ENCODE measurements around the gene TIPARP.
"Not testable (repeated sequence)": the region's sequence is repeated elsewhere in the genome, so short reads cannot be mapped to it uniquely, and the experiment has no call there.

The TIPARP gene

DNA sequence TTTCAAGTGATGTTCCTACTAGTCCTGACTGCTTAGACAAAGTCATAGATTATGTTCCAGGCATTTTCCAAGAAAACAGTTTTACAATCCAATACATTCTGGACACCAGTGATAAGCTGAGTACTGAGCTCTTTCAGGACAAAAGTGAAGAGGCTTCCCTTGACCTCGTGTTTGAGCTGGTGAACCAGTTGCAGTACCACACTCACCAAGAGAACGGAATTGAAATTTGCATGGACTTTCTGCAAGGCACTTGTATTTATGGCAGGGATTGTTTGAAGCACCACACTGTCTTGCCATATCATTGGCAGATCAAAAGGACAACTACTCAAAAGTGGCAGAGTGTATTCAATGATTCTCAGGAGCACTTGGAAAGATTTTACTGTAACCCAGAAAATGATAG, 3.8 kb downstream of the TIPARP start:
- DNase-seq: no peak

- DNase-seq: no peak
Measured at GRCh38 chr3:156680243-156680914, 6.0 kb downstream of the TIPARP start.

DNA sequence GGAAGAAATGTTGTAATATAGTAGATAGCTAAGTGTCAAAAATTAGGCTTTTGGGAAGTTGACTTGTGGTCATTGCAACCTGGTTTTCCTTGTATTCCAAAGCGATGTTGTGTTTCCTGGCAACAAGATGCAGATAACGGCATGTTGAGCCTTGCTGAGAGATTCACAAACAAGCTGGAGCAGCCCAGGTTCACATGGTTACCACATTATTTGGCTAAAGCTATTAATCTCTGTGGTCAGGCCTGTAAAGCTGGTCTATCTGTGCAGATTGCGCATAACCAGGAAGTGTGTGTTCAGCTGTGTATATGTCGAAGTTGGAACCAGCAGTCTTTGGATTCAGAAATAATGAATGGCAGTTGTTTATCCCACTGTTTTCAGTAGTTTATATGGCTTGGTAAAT, 6.6 kb downstream of the TIPARP start:
- peak; percentile 98 for DNase-seq

GRCh38 chr3:156682501-156682900, 8.1 kb downstream of the TIPARP start:
- DNase-seq: no peak

- DNase-seq: no peak
Measured at GRCh38 chr3:156682963-156683362, 8.6 kb downstream of the TIPARP start.

GRCh38 chr3:156685198-156685597, 10.8 kb downstream of the TIPARP start:
- peak; percentile 7 for DNase-seq

GRCh38 chr3:156685752-156686151, 11.4 kb downstream of the TIPARP start:
- DNase-seq: no peak

DNA sequence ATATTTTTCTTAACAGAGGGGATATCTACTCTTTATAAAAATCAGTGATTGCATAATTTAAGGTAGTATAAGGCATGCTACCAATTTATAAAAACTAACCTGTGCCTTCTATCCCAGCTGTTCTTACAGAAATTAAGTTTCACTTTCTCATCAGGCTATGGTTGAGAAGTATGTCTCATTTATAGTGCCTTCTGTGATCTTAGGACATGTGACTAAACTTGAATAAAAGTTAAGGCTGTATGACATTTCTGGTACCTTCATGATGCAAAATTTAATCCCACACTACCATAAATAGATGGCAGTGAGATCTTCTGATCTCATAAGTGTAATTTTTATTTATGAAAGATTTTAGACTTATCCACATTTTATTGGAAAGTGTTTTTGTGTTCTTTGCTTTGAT, 12.6 kb downstream of the TIPARP start:
- no peak for DNase-seq

DNA sequence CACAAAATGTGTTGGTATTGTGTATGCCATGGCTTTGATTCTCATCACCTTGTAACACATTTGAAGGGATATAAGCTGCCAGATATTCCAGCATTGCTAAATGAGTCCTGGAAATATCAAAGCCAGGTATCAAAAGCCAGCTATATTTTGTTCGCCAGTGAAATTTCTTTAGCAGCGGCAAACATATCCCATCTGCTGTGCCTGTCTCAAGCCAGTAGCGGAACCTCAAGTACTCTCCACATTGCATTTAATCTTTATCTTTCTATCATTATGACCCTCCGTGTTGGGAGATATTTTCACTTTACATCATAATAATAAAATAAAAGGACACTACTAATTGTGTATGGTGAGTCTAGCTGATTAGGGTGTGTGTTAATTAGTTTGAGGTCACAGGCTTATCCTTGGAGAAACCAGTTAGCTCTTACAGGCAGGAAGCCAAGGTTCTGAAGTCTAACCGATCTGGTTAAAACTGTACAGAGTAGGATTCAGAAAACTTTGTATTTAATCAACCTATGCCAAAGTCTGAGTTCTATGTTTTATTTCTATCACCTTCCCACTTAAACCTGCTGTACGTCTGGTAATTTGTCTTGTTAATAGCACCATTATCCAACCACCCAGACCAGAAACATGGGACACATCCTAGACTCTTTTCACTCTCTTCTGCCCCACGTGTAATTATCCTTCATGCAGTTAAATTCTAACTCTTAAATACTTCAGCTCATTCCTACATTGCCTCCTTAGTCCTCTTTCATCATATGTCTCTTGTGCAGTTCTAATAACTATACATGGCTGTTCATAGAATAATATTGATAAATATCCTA, 14.5 kb downstream of the TIPARP start:
- peak; percentile 27 for DNase-seq

DNA sequence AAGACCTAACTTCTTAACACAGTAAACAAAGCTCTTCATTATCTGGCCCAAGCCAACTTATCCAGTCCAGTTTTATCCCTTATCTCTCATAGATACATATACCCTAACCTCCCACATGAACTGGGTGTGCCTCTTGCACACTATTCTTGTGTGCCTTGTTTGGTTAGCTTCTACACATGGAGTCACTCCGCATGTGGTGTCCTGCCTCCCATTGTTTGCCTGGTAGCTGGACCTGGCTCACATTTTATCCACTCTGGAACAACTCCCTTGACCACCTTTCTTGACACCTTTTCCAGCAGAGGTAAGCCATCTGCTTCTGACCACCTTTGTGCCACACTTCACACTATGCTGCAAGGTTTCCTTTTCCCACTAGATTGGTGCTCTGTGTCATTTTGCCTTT, 15.2 kb downstream of the TIPARP start:
- DNase-seq: no peak

DNA sequence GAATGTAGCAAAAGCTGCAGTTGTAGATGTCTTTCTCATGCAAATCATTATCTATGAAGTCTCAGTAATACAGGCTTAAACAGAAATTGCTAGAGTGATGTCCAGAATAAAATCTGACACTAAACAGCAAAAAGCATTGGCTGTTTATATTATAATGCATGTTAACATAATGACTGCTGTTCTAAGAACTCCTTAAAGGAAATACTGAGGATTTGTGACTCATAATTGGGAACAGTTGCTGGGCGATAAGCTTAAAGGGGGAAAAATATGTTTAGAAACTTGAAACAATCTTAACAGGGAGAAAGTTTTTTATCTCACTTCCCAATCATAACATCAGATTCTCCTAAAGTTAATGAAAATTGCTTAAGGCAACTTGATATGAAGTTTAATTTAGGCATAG, 17.5 kb downstream of the TIPARP start:
- no peak for DNase-seq

- no peak for DNase-seq
Measured at GRCh38 chr3:156693166-156693565, 18.8 kb downstream of the TIPARP start.

DNA sequence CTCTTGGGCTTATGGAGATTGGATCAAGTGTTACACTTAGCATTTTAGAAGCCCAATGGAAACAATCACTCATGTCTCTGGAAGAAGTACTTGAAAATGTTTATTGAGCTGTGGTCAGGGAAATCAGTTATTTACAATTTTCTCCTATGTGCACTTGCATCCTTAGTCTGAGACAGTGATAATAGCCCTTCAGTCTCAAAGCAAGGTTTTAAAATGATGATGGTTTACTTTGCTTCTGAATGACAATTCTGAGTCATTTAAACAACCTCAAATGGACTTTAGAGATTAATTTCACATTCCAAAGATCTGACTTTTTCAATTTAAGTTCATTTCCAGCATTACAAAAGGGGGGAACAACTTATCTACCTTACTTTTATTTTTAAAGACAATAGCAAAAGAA, 20.1 kb downstream of the TIPARP start:
- no peak for DNase-seq

GRCh38 chr3:156702367-156702766, 28.0 kb downstream of the TIPARP start:
- DNase-seq: no peak

GRCh38 chr3:156704370-156705036, 30.1 kb downstream of the TIPARP start:
- no peak for DNase-seq

GRCh38 chr3:156705761-156706616, 31.6 kb downstream of the TIPARP start:
- no peak for DNase-seq

DNA sequence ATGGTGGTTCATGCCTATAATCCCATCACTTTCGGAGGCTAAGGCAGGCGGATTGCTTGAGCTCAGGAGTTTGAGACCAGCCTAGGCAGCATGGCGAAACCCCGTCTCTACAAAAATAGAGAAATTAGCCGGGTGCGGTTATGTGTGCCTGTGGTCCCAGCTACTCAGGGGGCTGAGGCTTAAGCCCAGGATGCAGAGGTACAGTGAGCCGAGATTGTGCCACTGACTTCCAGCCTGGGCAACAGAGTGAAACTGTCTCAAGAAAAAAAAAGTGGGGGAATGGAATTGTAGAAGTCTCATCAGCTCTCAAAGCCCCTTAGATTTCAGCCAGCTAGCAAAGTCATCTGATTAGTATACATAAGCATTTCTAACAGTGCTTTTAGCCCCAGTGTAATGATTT, 33.2 kb downstream of the TIPARP start:
- no peak for DNase-seq

- DNase-seq: no peak
Measured at GRCh38 chr3:156710429-156710828, 36.0 kb downstream of the TIPARP start.

DNA sequence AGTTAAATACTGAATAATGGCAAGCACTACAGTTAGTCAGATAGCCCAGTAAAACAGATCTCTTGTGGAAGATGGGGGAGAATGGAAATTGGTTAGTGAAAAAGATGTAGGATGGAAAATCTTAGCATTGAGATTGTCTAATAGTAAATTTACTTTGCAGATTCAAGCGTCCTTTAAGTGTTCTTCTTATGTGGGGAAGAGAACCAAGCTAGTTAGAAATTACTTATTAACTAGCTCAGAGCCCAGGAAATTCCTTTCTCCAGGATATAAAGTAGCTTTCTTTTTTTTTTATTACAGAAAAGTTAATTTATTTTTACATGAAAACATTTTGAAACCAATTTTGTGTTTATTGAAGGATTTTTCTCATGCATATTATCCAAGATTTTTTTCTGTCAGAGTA, 36.7 kb downstream of the TIPARP start:
- DNase-seq: no peak

DNA sequence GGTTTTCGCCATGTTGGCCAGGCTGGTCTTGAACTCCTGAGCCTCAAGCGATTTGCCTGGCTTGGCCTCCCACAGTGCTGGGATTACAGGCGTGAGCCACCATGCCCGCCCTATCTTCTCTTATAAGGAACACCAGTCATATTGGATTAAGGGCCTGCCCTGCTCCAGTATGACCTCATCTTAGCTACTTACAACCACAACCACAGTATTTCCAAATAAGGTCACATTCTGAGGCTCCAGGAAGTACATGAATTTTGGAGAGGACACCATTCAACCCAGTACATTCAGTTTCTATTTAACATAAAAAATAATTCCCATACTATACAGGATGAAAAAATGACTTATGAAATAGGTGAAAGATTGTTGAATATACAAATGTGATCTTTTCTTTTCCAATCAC, 37.6 kb downstream of the TIPARP start:
- DNase-seq: not testable (repeated sequence)

- no peak for DNase-seq
Measured at GRCh38 chr3:156716105-156716862, 41.9 kb downstream of the TIPARP start.

DNA sequence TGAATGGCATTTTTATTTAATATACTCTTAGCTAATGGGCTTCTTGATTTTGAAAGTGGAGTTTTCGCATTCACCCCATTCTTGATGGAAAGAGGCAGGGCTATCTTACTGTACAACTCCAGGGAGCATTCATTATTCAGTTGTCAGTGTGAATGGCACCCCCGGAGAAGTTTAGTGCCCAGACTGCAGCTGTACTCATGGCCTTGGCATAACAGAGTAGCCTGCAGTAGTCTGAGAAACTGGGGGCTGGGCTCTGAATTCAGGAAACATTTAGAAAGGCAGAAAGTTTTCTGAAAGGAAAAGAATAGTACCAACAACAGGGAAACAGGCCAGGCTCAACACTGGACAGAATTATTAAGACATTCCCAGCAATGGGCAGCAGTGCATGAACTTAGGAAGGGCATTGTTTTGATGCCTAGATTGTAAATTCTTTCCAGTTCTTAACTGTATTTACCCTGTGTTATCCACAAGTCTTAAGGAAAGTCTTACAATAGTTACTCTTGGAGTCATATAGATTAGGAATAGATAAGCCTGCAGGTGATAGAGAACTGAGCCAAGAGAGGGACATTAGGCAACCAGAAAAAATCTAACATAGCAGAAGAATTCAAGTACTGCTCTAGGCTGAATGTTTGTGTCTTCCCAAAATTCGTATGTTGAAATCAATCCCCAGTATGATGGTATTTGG, 44.4 kb downstream of the TIPARP start:
- DNase-seq: no peak
